Keratinocyte (primary cell): ENCODE measurements around the gene AGTRAP. TPM values are rescaled to one million over a fixed set of nuclear protein-coding genes. Genes with fewer than 3 reads are reported as not detected.

Experiments
- DNase-seq: peaks from one replicate; pipeline ENCODE4 v3.0.0-alpha.2; 2011; ENCODE audit warnings: low read depth, missing footprints, low spot score
- FAIRE-seq: peaks from 2 replicates; lab custom pipeline; 2011; peaks lifted over from hg19 to GRCh38; lab: Jason Lieb, UNC
- H2AFZ ChIP-seq: 2 replicates; pipeline ENCODE4 v1.6.0; 2012; ENCODE audit warnings: low read length, control low read depth, inconsistent platforms; ENCODE audit not compliant: control insufficient read depth
- H3K27ac ChIP-seq: 2 replicates; pipeline ENCODE4 v1.5.1; 2011; ENCODE audit warnings: low read length; ENCODE audit not compliant: control insufficient read depth, insufficient read depth
- H3K27me3 ChIP-seq: 3 replicates; pipeline ENCODE4 v1.6.0; 2011; ENCODE audit warnings: low read length; ENCODE audit not compliant: control insufficient read depth, insufficient read depth; ENCODE audit errors: extremely low read depth
- H3K36me3 ChIP-seq, 2 experiments: 2 replicates in 1 of 2; 3 replicates in 1 of 2; pipeline ENCODE4 v1.5.1; 2011; ENCODE audit warnings: low read length in 2 of 2, mild to moderate bottlenecking in 1 of 2; ENCODE audit not compliant: control insufficient read depth in 2 of 2, insufficient read depth in 2 of 2; ENCODE audit errors: extremely low read depth in 1 of 2
- H3K4me1 ChIP-seq: 3 replicates; pipeline ENCODE4 v1.5.1; 2011; ENCODE audit warnings: low read length; ENCODE audit not compliant: control insufficient read depth, insufficient read depth; ENCODE audit errors: extremely low read depth
- H3K4me2 ChIP-seq: 3 replicates; pipeline ENCODE4 v1.6.0; 2011; ENCODE audit warnings: low read depth, low read length; ENCODE audit not compliant: control insufficient read depth, insufficient read depth; ENCODE audit errors: extremely low read depth
- H3K4me3 ChIP-seq, 3 experiments: fragments of 200-600 bp in 1 of 3; sonication (generic) in 1 of 3; 2 replicates in 2 of 3; 3 replicates in 1 of 3; pipeline ENCODE4 v1.5.1; 2011 to 2016; ENCODE audit warnings: low read length in 3 of 3, mild to moderate bottlenecking in 3 of 3, control low read depth in 2 of 3, inconsistent platforms in 1 of 3, low read depth in 1 of 3, mixed read lengths in 1 of 3, mixed run types in 1 of 3, moderate library complexity in 1 of 3; ENCODE audit not compliant: control insufficient read depth in 2 of 3, insufficient read depth in 2 of 3; ENCODE audit errors: extremely low read depth in 1 of 3
- H3K79me2 ChIP-seq: 2 replicates; pipeline ENCODE4 v1.6.0; 2012; ENCODE audit warnings: low read length; ENCODE audit not compliant: control insufficient read depth, insufficient read depth
- H3K9ac ChIP-seq: 3 replicates; pipeline ENCODE4 v1.6.0; 2011; ENCODE audit warnings: low read length; ENCODE audit not compliant: control insufficient read depth, insufficient read depth; ENCODE audit errors: extremely low read depth
- H3K9me1 ChIP-seq: 3 replicates; pipeline ENCODE4 v1.6.0; 2011; ENCODE audit warnings: low read length; ENCODE audit not compliant: control insufficient read depth, insufficient read depth; ENCODE audit errors: extremely low read depth
- H3K9me3 ChIP-seq: 2 replicates; pipeline ENCODE4 v1.5.1; 2012; ENCODE audit warnings: low read depth, low read length; ENCODE audit not compliant: control insufficient read depth
- H4K20me1 ChIP-seq: 3 replicates; pipeline ENCODE4 v1.6.0; 2011; ENCODE audit warnings: low read length; ENCODE audit not compliant: control insufficient read depth, insufficient read depth; ENCODE audit errors: extremely low read depth
- EZH2 ChIP-seq: IDR thresholded peaks from one replicate; pipeline ENCODE4 v1.6.1; 2012; ENCODE audit warnings: inconsistent platforms, mild to moderate bottlenecking, low read length, moderate library complexity
- dilution Hi-C: fragments of 300-500 bp; cut with MboI; formaldehyde crosslinking; loops from one replicate; pipeline ENCODE4 v1.7.0; 2020; ENCODE audit warnings: low sequenced_read_pairs; ENCODE audit not compliant: extremely low pct_ligation_motif_present
- polyA plus RNA-seq, 5 experiments: library from polyadenylated mRNA; depleted of rRNA in 3 of 5; stranded (reverse) in 3 of 5; stranded (forward) in 1 of 5; unstranded in 1 of 5; fragments of >200 nt; gene quantifications; 1 replicate in 1 of 5; 2 replicates in 3 of 5; 3 replicates in 1 of 5; pipeline versions ENCODE4 v1.2.1 to v1.2.3, GENCODE V29; 2011 to 2012; ENCODE audit warnings: missing spikeins in 2 of 5, low read depth in 1 of 5, low replicate concordance in 1 of 5
- TF ChIP-seq, protein P1 (sequence below), 3 experiments: IDR thresholded peaks in 1 of 3; conservative IDR thresholded peaks in 1 of 3; optimal IDR thresholded peaks in 1 of 3; 2 replicates in 2 of 3; 3 replicates in 1 of 3; pipeline versions ENCODE3 to v1.5.1; 2011; ENCODE audit warnings: low read length in 3 of 3, mild to moderate bottlenecking in 3 of 3, moderate library complexity in 2 of 3, control low read depth in 1 of 3, inconsistent platforms in 1 of 3; ENCODE audit not compliant: insufficient read depth in 2 of 3; ENCODE audit errors: extremely low read depth in 1 of 3

AGTRAP gene
- polyA plus RNA-seq, 1 donor (not counting 4 experiments of a cell fraction or from before 2014, with no cell fraction given) = 36.7 TPM

DNA sequence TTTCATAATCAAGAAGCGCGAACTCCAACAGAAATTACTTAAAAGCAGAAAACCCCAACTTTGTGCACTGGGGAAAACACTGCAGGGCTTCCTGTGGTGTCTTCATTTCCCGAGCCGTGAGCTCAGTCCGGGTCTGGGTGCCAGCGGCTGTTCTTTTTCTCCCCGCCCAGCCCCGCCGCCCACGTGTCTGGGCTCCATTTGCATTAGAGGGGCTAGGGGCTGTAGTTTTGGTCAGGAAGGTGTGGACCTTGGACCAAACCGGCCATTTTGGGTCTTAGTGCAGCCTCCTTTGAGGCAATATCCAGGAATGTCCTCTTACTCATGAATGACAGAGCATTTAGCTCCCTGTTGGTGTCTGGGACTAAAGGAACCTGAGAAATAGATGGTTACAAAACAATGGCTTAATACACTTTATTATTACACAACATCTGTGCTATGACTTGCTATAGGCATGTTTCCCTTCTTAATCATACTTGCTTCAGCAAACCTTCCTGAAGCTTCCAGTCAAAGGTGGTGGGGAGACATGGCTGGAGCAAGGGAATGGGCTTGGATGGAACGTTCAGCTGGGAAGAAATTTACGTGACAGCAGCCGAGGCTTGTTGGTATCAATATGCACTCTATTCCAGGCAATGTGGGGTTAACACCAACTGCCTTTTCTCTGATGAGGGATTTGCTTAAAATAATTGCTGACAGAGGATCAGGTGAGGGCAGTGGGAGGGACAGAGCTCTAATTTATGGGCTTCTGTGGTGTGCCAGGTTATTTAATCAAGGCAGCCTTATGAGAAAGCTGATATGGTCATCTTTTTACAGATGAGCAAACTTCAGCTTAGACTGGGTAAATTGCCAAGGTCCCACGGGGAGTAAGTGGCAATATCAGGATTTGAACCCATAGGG is 1.1 kb downstream of the AGTRAP start:
- FAIRE-seq (peak; percentile 53), DNase-seq (peak; percentile 73)
- H3K9me3 ChIP-seq = no peaks in the 10 kb centered on the region
- H3K4me1 ChIP-seq = peaks cover 37% of the 10 kb centered on the region
- no peaks in the 10 kb centered on the region for H3K27me3 ChIP-seq
- peaks cover 16% of the 10 kb centered on the region for H3K79me2 ChIP-seq
- no peaks in the 10 kb centered on the region for H4K20me1 ChIP-seq
- H3K4me2 ChIP-seq = peak overlapping the region; percentile 98
- peaks cover 3% of the 10 kb centered on the region for H3K9me1 ChIP-seq
- H3K4me3 ChIP-seq = peak overlapping the region; percentile 81 to 91 (median 86)
- peak overlapping the region; percentile 94 for H3K9ac ChIP-seq
- H3K27ac ChIP-seq = peak overlapping the region; percentile 98
- peaks cover 0 to 6% of the 10 kb centered on the region in 2 experiments for H3K36me3 ChIP-seq
- TF ChIP-seq EZH2 = no peak
- TF ChIP-seq, protein P1, sequence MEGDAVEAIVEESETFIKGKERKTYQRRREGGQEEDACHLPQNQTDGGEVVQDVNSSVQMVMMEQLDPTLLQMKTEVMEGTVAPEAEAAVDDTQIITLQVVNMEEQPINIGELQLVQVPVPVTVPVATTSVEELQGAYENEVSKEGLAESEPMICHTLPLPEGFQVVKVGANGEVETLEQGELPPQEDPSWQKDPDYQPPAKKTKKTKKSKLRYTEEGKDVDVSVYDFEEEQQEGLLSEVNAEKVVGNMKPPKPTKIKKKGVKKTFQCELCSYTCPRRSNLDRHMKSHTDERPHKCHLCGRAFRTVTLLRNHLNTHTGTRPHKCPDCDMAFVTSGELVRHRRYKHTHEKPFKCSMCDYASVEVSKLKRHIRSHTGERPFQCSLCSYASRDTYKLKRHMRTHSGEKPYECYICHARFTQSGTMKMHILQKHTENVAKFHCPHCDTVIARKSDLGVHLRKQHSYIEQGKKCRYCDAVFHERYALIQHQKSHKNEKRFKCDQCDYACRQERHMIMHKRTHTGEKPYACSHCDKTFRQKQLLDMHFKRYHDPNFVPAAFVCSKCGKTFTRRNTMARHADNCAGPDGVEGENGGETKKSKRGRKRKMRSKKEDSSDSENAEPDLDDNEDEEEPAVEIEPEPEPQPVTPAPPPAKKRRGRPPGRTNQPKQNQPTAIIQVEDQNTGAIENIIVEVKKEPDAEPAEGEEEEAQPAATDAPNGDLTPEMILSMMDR (optimal IDR thresholded peaks at IDR 0.05 in 1 of 3, IDR thresholded peaks at IDR 0.05 in 1 of 3, conservative IDR thresholded peaks at IDR 0.05 in 1 of 3; ENCODE audit: extremely low read depth in 1 of 3, insufficient read depth in 2 of 3, low read length in 3 of 3) = no peak
- dilution Hi-C loops = no loop called here
- peak overlapping the region; percentile 93 for H2AFZ ChIP-seq

- Histone ChIP-seq H3K9me1 (peaks cover 3% of the 10 kb centered on the region), H3K79me2 (peaks cover 17% of the 10 kb centered on the region), H4K20me1 (no peaks in the 10 kb centered on the region), H2AFZ (no peak overlapping the region), H3K36me3 (peaks cover 0 to 6% of the 10 kb centered on the region in 2 experiments), H3K4me1 (peaks cover 27% of the 10 kb centered on the region), H3K4me2 (no peak overlapping the region), H3K27me3 (no peaks in the 10 kb centered on the region), H3K9me3 (no peaks in the 10 kb centered on the region), H3K9ac (no peak overlapping the region), H3K4me3 (no peak overlapping the region), H3K27ac (no peak overlapping the region)
- DNase-seq (no peak), FAIRE-seq (no peak)
- dilution Hi-C loops = no loop called here
- TF ChIP-seq EZH2 = no peak
- TF ChIP-seq, protein P1 (optimal IDR thresholded peaks at IDR 0.05 in 1 of 3, IDR thresholded peaks at IDR 0.05 in 1 of 3, conservative IDR thresholded peaks at IDR 0.05 in 1 of 3; ENCODE audit: extremely low read depth in 1 of 3, insufficient read depth in 2 of 3, low read length in 3 of 3) = no peak
Observed at GRCh38 chr1:11738096-11738495, 2.2 kb downstream of the AGTRAP start.
